CD4-positive, alpha-beta T cell treated with Interleukin-15 for 4 hours (primary cell): Measurements from ENCODE around the gene ATP2B3.

Source experiments
- DNase-seq: peaks from one replicate; pipeline ENCODE4 v3.0.0-alpha.2; 2020; ENCODE audit warnings: low spot score

The ATP2B3 gene

GRCh38 chrX:153537526-153538295 is 20.3 kb downstream of the ATP2B3 start:
- DNase-seq, result no peak

GRCh38 chrX:153538424-153538823 is 21.0 kb downstream of the ATP2B3 start:
- DNase-seq, result no peak

GRCh38 chrX:153539171-153539978 is 21.9 kb downstream of the ATP2B3 start:
- DNase-seq, result peak; percentile 58

- no peak for DNase-seq
Measured at GRCh38 chrX:153539979-153540358, 22.5 kb downstream of the ATP2B3 start.

- no peak for DNase-seq
Measured at GRCh38 chrX:153544727-153545126, 27.3 kb downstream of the ATP2B3 start.

- DNase-seq, result no peak
Measured at GRCh38 chrX:153546386-153546785, 28.9 kb downstream of the ATP2B3 start.

GRCh38 chrX:153547195-153547594 is 29.8 kb downstream of the ATP2B3 start:
- no peak for DNase-seq

- no peak for DNase-seq
Measured at GRCh38 chrX:153549231-153549630, 31.8 kb downstream of the ATP2B3 start.

GRCh38 chrX:153549807-153550206 is 32.4 kb downstream of the ATP2B3 start:
- DNase-seq, result no peak

- no peak for DNase-seq
Measured at GRCh38 chrX:153551135-153551534, 33.7 kb downstream of the ATP2B3 start.

GRCh38 chrX:153554519-153555167 is 37.2 kb downstream of the ATP2B3 start:
- peak; percentile 51 for DNase-seq

GRCh38 chrX:153556767-153557166 is 39.3 kb downstream of the ATP2B3 start:
- DNase-seq, result no peak

- no peak for DNase-seq
Measured at GRCh38 chrX:153557618-153558355, 40.3 kb downstream of the ATP2B3 start.

- no peak for DNase-seq
Measured at GRCh38 chrX:153560000-153560399, 42.6 kb downstream of the ATP2B3 start.

- DNase-seq, result no peak
Measured at GRCh38 chrX:153560466-153560865, 43.0 kb downstream of the ATP2B3 start.

GRCh38 chrX:153561337-153561736 is 43.9 kb downstream of the ATP2B3 start:
- DNase-seq, result no peak

- no peak for DNase-seq
Measured at GRCh38 chrX:153562546-153562945, 45.1 kb downstream of the ATP2B3 start.

GRCh38 chrX:153564047-153564606 is 46.7 kb downstream of the ATP2B3 start:
- DNase-seq, result no peak

GRCh38 chrX:153565996-153566580 is 48.6 kb downstream of the ATP2B3 start:
- no peak for DNase-seq

GRCh38 chrX:153568451-153569011 is 51.1 kb downstream of the ATP2B3 start:
- DNase-seq, result no peak

GRCh38 chrX:153569475-153569874 is 52.0 kb downstream of the ATP2B3 start:
- no peak for DNase-seq
